GM19025 (cell line): Measurements from ENCODE around the gene PRTN3.
"Not testable (repeated sequence)": the region's sequence is repeated elsewhere in the genome, so short reads cannot be mapped to it uniquely, and the experiment has no call there.

Experiments
- ATAC-seq: cut with Tn5 transposase; IDR thresholded peaks from one replicate; pipeline ENCODE4 v1.9.1; 2021; ENCODE audit warnings: mild to moderate bottlenecking, low read depth, moderate library complexity; ENCODE audit not compliant: unreplicated experiment

Gene PRTN3

GRCh38 chr19:877992-878660, 37.3 kb downstream of the PRTN3 start:
- ATAC-seq = not testable (repeated sequence)

GRCh38 chr19:878751-879561, 38.2 kb downstream of the PRTN3 start:
- ATAC-seq = not testable (repeated sequence)

- no peak for ATAC-seq
Observed at GRCh38 chr19:879711-880438, 39.1 kb downstream of the PRTN3 start.

- ATAC-seq = no peak
Observed at GRCh38 chr19:881385-882071, 40.7 kb downstream of the PRTN3 start.

DNA sequence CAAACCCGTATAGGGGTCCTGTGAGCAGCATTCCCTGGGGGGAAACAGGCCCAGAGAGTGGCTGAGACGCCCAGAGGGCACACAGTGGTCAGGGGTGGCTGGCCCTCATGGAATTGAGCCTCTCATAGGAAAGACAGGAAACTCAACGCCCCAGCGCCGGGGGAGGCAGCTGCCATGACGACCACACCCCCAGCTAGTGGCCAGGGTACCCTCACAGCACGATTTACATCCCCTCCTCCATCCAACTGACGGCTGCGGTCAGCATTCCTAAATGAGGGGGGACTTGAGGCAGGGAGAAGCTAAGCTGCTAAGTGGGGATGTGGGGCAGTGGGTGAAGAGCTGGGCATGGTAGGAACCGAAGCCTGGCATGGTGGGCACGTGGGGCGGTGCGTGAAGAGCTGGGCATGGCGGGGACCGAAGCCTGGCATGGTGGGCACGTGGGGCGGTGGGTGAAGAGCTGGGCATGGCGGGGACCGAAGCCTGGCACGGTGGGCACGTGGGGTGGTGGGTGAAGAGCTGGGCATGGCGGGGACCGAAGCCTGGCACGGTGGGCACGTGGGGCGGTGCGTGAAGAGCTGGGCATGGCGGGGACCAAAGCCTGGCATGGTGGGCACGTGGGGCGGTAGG, 42.2 kb downstream of the PRTN3 start:
- no peak for ATAC-seq

DNA sequence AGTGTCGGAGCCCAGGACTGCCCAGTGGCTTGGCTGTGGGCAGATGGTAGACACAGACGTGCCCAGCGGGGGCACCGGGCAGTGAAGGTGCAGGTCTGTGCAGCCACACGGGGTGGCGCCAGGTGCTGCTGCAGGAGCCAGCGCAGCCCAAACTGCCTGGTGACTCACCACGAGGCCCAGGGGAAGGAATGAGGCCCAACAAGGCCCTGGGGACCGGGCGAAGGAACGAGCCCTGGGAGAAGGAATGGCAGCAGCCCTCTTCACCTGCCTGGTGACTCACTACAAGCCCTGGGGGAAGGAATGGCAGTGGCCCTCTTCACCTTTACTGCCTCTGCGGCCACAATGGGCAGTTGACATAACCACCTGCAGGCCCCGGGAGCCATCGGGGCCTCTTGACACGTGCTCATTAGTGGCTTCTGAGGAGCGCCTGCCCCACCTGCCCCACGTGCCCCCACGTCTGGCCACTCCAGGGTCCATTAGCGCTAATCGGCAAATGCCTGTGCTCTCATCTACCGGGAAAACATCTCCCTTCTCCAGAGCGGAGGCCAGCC, 42.9 kb downstream of the PRTN3 start:
- ATAC-seq = no peak

DNA sequence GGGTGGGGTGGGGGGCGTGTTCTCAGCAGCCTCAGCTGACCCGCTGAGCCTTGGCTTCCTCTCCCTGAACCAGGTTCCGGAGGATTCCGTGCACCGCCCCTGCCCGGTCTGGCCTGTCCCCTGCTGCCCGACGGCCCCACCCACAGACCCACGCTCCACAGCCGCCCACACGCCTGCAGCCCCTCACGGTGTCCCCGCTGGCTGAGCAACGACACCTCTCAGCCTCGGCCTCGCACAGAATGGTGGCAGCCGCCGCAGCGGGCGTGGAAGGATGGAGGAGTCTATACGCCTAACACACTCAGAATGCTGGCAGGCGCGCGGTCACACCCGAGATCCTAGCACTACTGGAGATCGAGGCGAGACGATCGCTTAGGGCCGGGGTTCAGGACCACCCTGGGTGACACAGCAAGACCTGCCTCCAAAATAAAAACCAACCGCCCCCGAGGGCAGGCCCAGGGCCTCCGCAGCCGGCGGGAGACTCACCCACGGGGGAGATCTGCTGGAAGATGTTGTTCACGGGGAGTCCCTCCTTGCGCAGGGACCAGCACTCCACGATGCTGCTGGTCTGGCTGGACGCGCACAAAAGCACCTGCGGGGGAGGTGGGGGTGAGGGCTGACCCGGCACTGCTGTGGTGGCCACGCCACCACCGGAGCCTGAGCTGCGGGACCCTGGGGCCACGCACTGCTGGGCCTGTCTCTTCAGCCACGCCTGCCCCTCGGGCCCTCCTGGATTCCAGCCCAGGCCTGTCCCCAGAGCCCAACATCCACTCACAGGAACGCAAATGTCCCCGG, 43.8 kb downstream of the PRTN3 start:
- ATAC-seq = no peak

DNA sequence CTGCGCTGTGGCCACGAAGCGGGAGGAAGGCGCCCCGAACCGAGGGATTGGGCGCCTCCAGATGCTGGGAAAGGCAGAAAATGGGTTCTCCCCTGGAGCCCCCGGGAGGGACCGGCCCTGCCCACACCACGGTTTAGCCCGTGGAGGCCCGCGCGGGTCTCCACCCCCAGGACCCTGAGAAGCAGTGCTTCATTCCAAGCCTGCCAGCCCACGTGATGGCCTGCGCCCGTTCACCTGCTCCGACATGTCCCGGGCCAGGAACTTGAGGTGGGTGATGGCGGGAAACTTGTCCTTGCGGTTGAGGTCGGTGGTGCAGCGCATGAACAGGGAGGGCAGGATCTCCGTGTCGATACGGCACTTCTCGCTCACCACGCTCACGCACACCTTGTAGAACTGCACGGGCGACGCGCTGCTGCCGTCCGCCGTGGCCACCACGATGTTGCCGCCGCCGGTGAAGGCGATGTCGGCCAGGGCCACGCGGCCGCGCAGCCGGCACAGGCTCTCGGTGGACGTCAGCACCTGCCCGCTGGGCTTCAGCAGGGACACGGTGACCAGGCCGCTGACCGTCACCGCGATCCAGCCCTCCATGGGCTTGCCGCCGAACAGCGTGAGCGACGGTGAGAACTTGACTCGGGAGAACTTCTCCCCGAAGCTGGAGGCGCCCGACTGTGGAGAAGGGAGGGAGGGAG, 44.9 kb downstream of the PRTN3 start:
- ATAC-seq = no peak

DNA sequence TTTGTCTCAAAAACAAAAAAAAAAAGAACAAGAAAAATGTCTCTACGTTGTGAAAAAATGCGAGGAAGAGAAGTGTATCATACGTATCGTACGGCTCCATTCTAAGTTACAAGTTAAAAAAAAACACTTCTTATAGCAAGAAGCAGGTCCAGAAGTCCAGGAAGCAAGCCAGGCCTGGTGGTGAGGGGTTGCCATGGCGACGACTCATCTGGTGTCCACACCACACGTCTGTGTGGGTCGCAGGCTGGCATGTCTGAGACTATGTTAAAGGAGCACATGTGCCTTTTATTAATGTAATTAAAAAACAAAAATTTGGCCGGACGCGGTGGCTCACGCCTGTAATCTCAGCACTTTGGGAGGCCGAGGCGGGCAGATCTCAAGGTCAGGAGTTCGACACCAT, 46.3 kb downstream of the PRTN3 start:
- ATAC-seq = no peak

DNA sequence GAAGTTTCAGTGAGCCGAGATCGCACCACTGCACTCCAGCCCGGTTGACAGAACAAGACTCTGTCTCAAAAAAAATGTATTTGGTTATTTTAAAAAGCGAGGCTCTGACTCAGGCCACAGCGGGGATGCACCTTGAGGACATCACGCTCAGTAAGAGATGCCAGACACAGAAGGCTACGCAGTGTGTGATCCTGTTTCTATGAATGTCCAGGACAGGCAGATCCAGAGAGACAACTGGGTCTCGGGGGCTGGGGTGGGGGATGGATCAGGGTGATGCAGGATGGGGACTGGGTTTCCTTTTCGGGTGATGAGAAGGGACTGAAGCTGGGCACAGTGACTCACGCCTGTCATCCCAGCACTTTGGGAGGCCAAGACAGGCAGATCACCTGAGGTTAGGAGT, 46.8 kb downstream of the PRTN3 start:
- no peak for ATAC-seq

DNA sequence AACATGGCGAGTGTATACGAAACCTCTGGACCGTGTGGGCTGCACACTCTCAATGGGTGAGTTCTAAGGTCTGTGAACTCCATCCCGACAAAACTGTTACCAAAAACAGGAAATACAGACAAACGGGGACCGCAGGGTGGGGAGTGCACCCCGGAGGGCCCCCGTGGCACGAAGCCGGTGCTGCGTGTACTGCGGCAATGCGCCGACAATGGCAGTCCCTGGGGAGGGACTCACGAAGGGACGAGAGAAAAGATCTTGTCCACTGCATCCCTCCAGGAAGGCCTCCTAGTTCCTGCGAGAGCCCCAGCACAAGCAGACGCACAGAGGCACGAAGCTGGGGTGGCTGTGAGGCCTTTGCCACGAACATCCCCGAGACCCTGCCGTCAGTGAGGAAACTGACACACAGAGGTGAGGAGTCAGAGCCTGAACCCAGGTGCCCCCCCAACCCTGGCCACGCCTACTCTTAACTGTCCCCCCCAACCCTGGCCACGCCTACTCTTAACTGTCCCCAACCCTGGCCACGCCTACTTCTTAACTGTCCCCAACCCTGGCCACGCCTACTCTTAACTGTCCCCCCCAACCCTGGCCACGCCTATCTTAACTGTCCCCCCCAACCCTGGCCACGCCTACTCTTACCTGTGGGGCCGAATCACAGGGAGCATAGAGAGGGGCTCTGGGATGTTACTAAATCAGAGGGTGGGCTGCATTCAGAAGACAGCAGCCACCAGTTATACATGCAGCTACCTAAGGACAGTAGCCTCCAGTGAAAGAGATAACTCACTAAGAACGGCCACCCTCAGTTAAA, 48.0 kb downstream of the PRTN3 start:
- ATAC-seq = no peak

- ATAC-seq = no peak
Observed at GRCh38 chr19:889662-890295, 49.0 kb downstream of the PRTN3 start.

- ATAC-seq = no peak
Observed at GRCh38 chr19:890831-891230, 50.0 kb downstream of the PRTN3 start.

- not testable (repeated sequence) for ATAC-seq
Observed at GRCh38 chr19:891421-892200, 50.8 kb downstream of the PRTN3 start.

GRCh38 chr19:892243-892893, 51.6 kb downstream of the PRTN3 start:
- no peak for ATAC-seq
